ENCODE measurements around the gene TIGD2. TPM values are rescaled to one million over a fixed set of nuclear protein-coding genes. Genes with fewer than 3 reads are reported as not detected.

TIGD2 gene
- total and polyA plus RNA-seq, 2 donors (not counting 3 experiments of a cell fraction or from before 2014, with no cell fraction given), result 1.1 to 5.0 TPM

GRCh38 chr4:89072921-89073320 lies 38.4 kb upstream of the TIGD2 start:
- H4K20me1 ChIP-seq (replicated peaks; ENCODE audit: control insufficient read depth, extremely low read depth, insufficient read depth, low read length), result no peaks in the 10 kb centered on the region
- POLR2A ChIA-PET, result no interaction called here
- CTCF ChIA-PET, result interaction anchor here (0.8 kb wide), 1 partner anchor 30 kb away, joined by 3 read pairs; no protein-coding TSS in a partner anchor
- no TSS peak for BruUV-seq (replicated peaks)
- H3K9me3 ChIP-seq (replicated peaks; ENCODE audit: control insufficient read depth, insufficient read depth, low read length), result no peaks in the 10 kb centered on the region
- no peak overlapping the region for H3K27ac ChIP-seq (ENCODE audit: insufficient read depth, low read depth, low read length)
- no peaks in the 10 kb centered on the region for H3K79me2 ChIP-seq (ENCODE audit: control insufficient read depth, insufficient read depth, low read length)
- no peak overlapping the region for H3K4me2 ChIP-seq (ENCODE audit: insufficient read depth, low read length)
- H3K27me3 ChIP-seq (ENCODE audit: control insufficient read depth in 2 of 2, insufficient read depth in 2 of 2, low read length in 2 of 2), result peaks cover 3 to 8% of the 10 kb centered on the region in 2 experiments
- no peaks in the 10 kb centered on the region for H3K36me3 ChIP-seq (ENCODE audit: control insufficient read depth in 2 of 2, extremely low read depth in 1 of 2, insufficient read depth in 2 of 2, low read length in 2 of 2)
- H2AFZ ChIP-seq (ENCODE audit: low read depth, low read length), result no peak overlapping the region
- no peak overlapping the region for H3K9ac ChIP-seq (replicated peaks; ENCODE audit: extremely low read depth, insufficient read depth, low read length)
- no peaks in the 10 kb centered on the region for H3K9me1 ChIP-seq (replicated peaks; ENCODE audit: control insufficient read depth, extremely low read depth, insufficient read depth, low read length)
- no peak for FAIRE-seq
- TF ChIP-seq MYC (IDR thresholded peaks at IDR 0.05; ENCODE audit: low read depth, low read length) (no peak), JUN (IDR thresholded peaks at IDR 0.05; ENCODE audit: borderline replicate concordance, insufficient read depth, insufficient read length, low read depth) (no peak), MAX (IDR thresholded peaks at IDR 0.05; ENCODE audit: insufficient read depth, insufficient read length) (no peak), CTCF (IDR thresholded peaks at IDR 0.05; ENCODE audit: extremely low read depth in 1 of 2, insufficient read depth in 1 of 2, low read depth in 1 of 2, low read length in 2 of 2) (no peak), POLR2A (IDR thresholded peaks at IDR 0.05; ENCODE audit: low read depth, low read length) (no peak), EZH2 (IDR thresholded peaks at IDR 0.05; ENCODE audit: borderline replicate concordance, low read depth, low read length, severe bottlenecking) (no peak), POLR2AphosphoS5 (IDR thresholded peaks at IDR 0.05; ENCODE audit: insufficient read depth, low read depth, low read length) (no peak), FOS (IDR thresholded peaks at IDR 0.05; ENCODE audit: borderline replicate concordance, insufficient read depth, low read length) (no peak), GATA2 (IDR thresholded peaks at IDR 0.05; ENCODE audit: insufficient read depth, insufficient read length, low read depth, low read length) (no peak)
- H3K4me1 ChIP-seq (ENCODE audit: control insufficient read depth, extremely low read depth, insufficient read depth, low read length), result no peaks in the 10 kb centered on the region
- DNase-seq (ENCODE audit: low read depth, low spot score), result no peak
- dilution Hi-C loops (cut with MboI; ENCODE audit: extremely low pct_ligation_motif_present, low sequenced_read_pairs), result no loop called here
- intact Hi-C loops (cut with micrococcal nuclease), result no loop called here
- H3K4me3 ChIP-seq (replicated peaks in 1 of 3; ENCODE audit: insufficient read depth in 1 of 3, low read depth in 1 of 3, low read length in 3 of 3), result no peak overlapping the region
